WTC11 (cell line): Measurements from ENCODE around the gene HAGHL. TPM values are rescaled to one million over a fixed set of nuclear protein-coding genes. Genes with fewer than 3 reads are reported as not detected.

ENCODE experiments used
- ATAC-seq: fragments of 200-7000 bp; cut with Tn5 transposase; 2 replicates; pipeline ENCODE4 v1.10.0; 2021; ENCODE audit warnings: mild to moderate bottlenecking, moderate library complexity
- CTCF ChIA-PET: fragments of 300-600 bp; sonication (Branson Sonifier 250); formaldehyde crosslinking; loops from one replicate; lab custom pipeline; 2021; ENCODE audit warnings: antibody characterized with exemption; lab: Charles Lee
- POLR2A ChIA-PET: fragments of 350-600 bp; sonication (Branson Sonifier 250); formaldehyde crosslinking; loops from one replicate; lab custom pipeline; 2021; ENCODE audit warnings: antibody characterized with exemption; lab: Charles Lee
- DNase-seq: peaks from one replicate; pipeline ENCODE4 v3.0.0; 2021; ENCODE audit warnings: low spot score
- H3K27ac Mint-ChIP-seq: 2 replicates; pipeline ENCODE4 v1.8.0; 2021; ENCODE audit warnings: mixed read lengths
- H3K27me3 Mint-ChIP-seq: 2 replicates; pipeline ENCODE4 v1.8.0; 2021; ENCODE audit warnings: low read depth, mild to moderate bottlenecking, moderate library complexity, mixed read lengths
- H3K36me3 Mint-ChIP-seq: 2 replicates; pipeline ENCODE4 v1.8.0; 2021; ENCODE audit warnings: mixed read lengths
- H3K4me1 Mint-ChIP-seq: 2 replicates; pipeline ENCODE4 v1.8.0; 2022; ENCODE audit warnings: mixed read lengths
- H3K4me3 Mint-ChIP-seq: 2 replicates; pipeline ENCODE4 v1.8.0; 2021; ENCODE audit warnings: mild to moderate bottlenecking, moderate library complexity, mixed read lengths
- H3K9me3 Mint-ChIP-seq: 2 replicates; pipeline ENCODE4 v1.8.0; 2021; ENCODE audit warnings: mixed read lengths
- ATF1 ChIP-seq: sonication (generic); formaldehyde crosslinking; IDR thresholded peaks from 2 replicates; pipeline ENCODE4 v1.8.1; 2023; ENCODE audit warnings: mild to moderate bottlenecking, moderate library complexity, missing genetic modification reagents
- ELF4 ChIP-seq: sonication (generic); formaldehyde crosslinking; IDR thresholded peaks from 2 replicates; pipeline ENCODE4 v1.8.1; 2022; ENCODE audit warnings: low read depth, mild to moderate bottlenecking, moderate library complexity, missing genetic modification reagents
- EMX1 ChIP-seq: fragments of 250-450 bp; sonication (Bioruptor Pico); IDR thresholded peaks from 2 replicates; pipeline ENCODE4 v1.8.0; 2021; ENCODE audit warnings: mild to moderate bottlenecking
- FOXJ3 ChIP-seq: sonication (generic); formaldehyde crosslinking; IDR thresholded peaks from 2 replicates; pipeline ENCODE4 v1.9.0; 2021; ENCODE audit warnings: missing genetic modification reagents, mild to moderate bottlenecking, borderline replicate concordance
- FOXP1 ChIP-seq: sonication (generic); formaldehyde crosslinking; IDR thresholded peaks from 2 replicates; pipeline ENCODE4 v1.8.0; 2022; ENCODE audit warnings: missing genetic modification reagents, mild to moderate bottlenecking, moderate library complexity, borderline replicate concordance
- GABPB1 ChIP-seq: sonication (generic); formaldehyde crosslinking; IDR thresholded peaks from 2 replicates; pipeline ENCODE4 v1.8.1; 2023; ENCODE audit warnings: mild to moderate bottlenecking, missing genetic modification reagents
- GRHL2 ChIP-seq: fragments of 250-450 bp; sonication (Bioruptor Pico); IDR thresholded peaks from 2 replicates; pipeline ENCODE4 v1.8.0; 2022; ENCODE audit warnings: mild to moderate bottlenecking, moderate library complexity; ENCODE audit not compliant: insufficient replicate concordance, severe bottlenecking
- MXD4 ChIP-seq: fragments of 250-450 bp; sonication (Bioruptor Pico); IDR thresholded peaks from 2 replicates; pipeline ENCODE4 v1.8.0; 2021; ENCODE audit warnings: mild to moderate bottlenecking, moderate library complexity, borderline replicate concordance
- MYBL2 ChIP-seq: sonication (generic); formaldehyde crosslinking; IDR thresholded peaks from 2 replicates; pipeline ENCODE4 v1.8.1; 2023; ENCODE audit warnings: mild to moderate bottlenecking, moderate library complexity, missing genetic modification reagents
- NFATC4 ChIP-seq: fragments of 250-450 bp; sonication (Bioruptor Pico); IDR thresholded peaks from 2 replicates; pipeline ENCODE4 v1.9.0; 2021; ENCODE audit warnings: mild to moderate bottlenecking
- RORB ChIP-seq: fragments of 250-450 bp; sonication (Bioruptor Pico); IDR thresholded peaks from 2 replicates; pipeline ENCODE4 v1.9.0; 2021; ENCODE audit warnings: mild to moderate bottlenecking
- SMAD3 ChIP-seq: sonication (generic); formaldehyde crosslinking; IDR thresholded peaks from 2 replicates; pipeline ENCODE4 v1.8.0; 2022; ENCODE audit warnings: missing genetic modification reagents, mild to moderate bottlenecking, borderline replicate concordance
- TP53 ChIP-seq: sonication (generic); formaldehyde crosslinking; IDR thresholded peaks from 2 replicates; pipeline ENCODE4 v1.8.1; 2023; ENCODE audit warnings: mild to moderate bottlenecking, missing genetic modification reagents
- total RNA-seq: library from RNA; stranded (reverse); gene quantifications from 3 replicates; pipeline ENCODE4 v1.2.3, GENCODE V29; 2021
- TF ChIP-seq, protein P1 (sequence below): sonication (generic); formaldehyde crosslinking; conservative IDR thresholded peaks from 2 replicates; pipeline ENCODE4 v1.8.1; 2023; ENCODE audit warnings: mild to moderate bottlenecking, low read depth, missing genetic modification reagents, moderate library complexity
- TF ChIP-seq, protein P2 (sequence below): sonication (generic); formaldehyde crosslinking; IDR thresholded peaks from 2 replicates; pipeline ENCODE4 v1.8.0; 2022; ENCODE audit warnings: missing genetic modification reagents
- TF ChIP-seq, protein P3 (sequence below): fragments of 200-600 bp; IDR thresholded peaks from 2 replicates; pipeline ENCODE4 v1.8.0; 2022; ENCODE audit warnings: antibody characterized with exemption
- TF ChIP-seq, protein P4 (sequence below): fragments of 250-450 bp; sonication (Bioruptor Pico); IDR thresholded peaks from 2 replicates; pipeline ENCODE4 v1.9.0; 2021; ENCODE audit warnings: mild to moderate bottlenecking, borderline replicate concordance
- TF ChIP-seq, protein P5 (sequence below): sonication (generic); formaldehyde crosslinking; IDR thresholded peaks from 2 replicates; pipeline ENCODE4 v1.8.0; 2022; ENCODE audit warnings: mild to moderate bottlenecking, missing genetic modification reagents
- TF ChIP-seq, protein P6 (sequence below): sonication (generic); formaldehyde crosslinking; IDR thresholded peaks from 2 replicates; pipeline ENCODE4 v1.8.1; 2023; ENCODE audit warnings: mild to moderate bottlenecking, missing genetic modification reagents, moderate library complexity

Gene HAGHL
- total RNA-seq, 1 experiment from 2014 or later: 41.7 TPM

DNA sequence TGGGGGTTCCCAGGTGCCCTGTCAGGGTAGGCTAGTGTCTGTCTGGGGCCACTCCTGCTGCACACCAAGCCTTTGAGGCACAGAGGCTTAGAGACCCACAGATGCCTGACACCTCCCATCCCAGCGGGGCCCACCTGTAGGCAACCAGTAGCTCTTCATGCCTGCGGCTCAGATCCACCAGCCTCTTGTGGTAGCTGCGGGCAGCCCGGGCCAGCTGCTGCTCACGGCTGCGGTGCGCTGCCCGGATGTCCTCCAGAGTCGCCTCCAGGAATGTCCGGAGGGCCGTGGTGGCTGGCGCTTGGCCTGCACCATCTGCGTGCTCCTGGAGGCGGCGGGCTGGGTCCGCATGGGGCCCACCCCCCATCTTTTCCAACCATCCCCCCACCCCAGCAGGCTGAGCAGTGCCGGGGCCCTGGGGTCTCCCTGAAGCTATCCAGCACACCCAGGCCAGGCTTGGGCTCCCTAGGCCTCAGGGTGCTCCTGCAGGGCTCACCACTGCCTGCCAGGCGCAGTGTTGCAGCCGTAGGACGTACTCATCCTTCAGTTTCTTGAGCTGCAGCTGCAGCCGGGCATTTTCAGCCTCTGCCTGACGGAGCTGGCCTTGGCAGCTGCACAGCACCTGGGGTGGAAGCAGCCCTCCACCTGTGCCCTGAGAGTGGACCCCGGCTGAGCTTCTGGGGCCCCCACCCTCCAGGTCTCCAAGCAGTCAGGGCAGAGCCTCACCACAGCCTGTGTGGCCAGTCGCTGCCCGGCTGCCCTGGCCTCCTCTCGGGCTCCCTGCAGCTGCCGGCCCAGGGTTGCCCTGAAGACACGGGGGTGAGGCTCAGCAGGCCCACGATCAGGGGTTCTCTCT lies 2.5 kb upstream of the HAGHL start (continued):
- TF ChIP-seq, protein P1, sequence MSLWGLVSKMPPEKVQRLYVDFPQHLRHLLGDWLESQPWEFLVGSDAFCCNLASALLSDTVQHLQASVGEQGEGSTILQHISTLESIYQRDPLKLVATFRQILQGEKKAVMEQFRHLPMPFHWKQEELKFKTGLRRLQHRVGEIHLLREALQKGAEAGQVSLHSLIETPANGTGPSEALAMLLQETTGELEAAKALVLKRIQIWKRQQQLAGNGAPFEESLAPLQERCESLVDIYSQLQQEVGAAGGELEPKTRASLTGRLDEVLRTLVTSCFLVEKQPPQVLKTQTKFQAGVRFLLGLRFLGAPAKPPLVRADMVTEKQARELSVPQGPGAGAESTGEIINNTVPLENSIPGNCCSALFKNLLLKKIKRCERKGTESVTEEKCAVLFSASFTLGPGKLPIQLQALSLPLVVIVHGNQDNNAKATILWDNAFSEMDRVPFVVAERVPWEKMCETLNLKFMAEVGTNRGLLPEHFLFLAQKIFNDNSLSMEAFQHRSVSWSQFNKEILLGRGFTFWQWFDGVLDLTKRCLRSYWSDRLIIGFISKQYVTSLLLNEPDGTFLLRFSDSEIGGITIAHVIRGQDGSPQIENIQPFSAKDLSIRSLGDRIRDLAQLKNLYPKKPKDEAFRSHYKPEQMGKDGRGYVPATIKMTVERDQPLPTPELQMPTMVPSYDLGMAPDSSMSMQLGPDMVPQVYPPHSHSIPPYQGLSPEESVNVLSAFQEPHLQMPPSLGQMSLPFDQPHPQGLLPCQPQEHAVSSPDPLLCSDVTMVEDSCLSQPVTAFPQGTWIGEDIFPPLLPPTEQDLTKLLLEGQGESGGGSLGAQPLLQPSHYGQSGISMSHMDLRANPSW: no peak

DNA sequence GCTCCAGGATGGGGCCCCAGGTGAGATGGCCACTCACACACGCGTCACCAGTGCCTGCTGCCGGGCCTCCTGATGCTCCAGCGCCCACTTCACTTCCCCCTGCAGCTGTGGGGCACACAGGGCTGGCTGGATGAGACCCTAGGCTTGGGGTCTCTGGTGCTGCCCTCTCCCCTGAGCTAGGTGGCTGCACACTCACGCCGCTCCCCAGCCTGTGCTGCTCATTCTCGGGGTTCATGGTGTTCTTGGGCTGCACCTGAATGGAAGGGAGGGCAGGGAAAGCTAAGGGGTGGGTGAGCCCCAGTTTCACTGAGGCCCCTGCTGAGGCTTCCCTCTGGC lies 1.9 kb upstream of the HAGHL start:
- H3K4me1 Mint-ChIP-seq: peaks cover 2% of the 10 kb centered on the region
- ChIA-PET CTCF (interaction anchor here (1.8 to 6.9 kb wide), 2 partner anchors 11 to 15 kb away, joined by 8 to 90 read pairs; partner anchors contain the start of genes CIAO3 and METRN), POLR2A (interaction anchor here (0.6 to 1.1 kb wide), 2 partner anchors 9 to 14 kb away, joined by 3 to 5 read pairs; no protein-coding TSS in a partner anchor)
- no peaks in the 10 kb centered on the region; the same call in 1 of the 2 replicates for H3K36me3 Mint-ChIP-seq
- no peaks in the 10 kb centered on the region for H3K9me3 Mint-ChIP-seq
- no peak overlapping the region for H3K4me3 Mint-ChIP-seq
- no peak for DNase-seq
- peaks cover 2% of the 10 kb centered on the region; the same call in 1 of the 2 replicates for H3K27me3 Mint-ChIP-seq
- TF ChIP-seq EMX1 (CRISPR knock-in tag) (no peak), SMAD3 (CRISPR knock-in tag) (no peak), GRHL2 (CRISPR knock-in tag) (no peak), MYBL2 (CRISPR knock-in tag) (no peak), RORB (CRISPR knock-in tag) (no peak), TP53 (no peak), GABPB1 (no peak), FOXP1 (CRISPR knock-in tag) (no peak), ELF4 (CRISPR knock-in tag) (no peak), ATF1 (CRISPR knock-in tag) (no peak), FOXJ3 (CRISPR knock-in tag) (no peak), MXD4 (CRISPR knock-in tag) (no peak), NFATC4 (no peak)
- TF ChIP-seq, protein P2, sequence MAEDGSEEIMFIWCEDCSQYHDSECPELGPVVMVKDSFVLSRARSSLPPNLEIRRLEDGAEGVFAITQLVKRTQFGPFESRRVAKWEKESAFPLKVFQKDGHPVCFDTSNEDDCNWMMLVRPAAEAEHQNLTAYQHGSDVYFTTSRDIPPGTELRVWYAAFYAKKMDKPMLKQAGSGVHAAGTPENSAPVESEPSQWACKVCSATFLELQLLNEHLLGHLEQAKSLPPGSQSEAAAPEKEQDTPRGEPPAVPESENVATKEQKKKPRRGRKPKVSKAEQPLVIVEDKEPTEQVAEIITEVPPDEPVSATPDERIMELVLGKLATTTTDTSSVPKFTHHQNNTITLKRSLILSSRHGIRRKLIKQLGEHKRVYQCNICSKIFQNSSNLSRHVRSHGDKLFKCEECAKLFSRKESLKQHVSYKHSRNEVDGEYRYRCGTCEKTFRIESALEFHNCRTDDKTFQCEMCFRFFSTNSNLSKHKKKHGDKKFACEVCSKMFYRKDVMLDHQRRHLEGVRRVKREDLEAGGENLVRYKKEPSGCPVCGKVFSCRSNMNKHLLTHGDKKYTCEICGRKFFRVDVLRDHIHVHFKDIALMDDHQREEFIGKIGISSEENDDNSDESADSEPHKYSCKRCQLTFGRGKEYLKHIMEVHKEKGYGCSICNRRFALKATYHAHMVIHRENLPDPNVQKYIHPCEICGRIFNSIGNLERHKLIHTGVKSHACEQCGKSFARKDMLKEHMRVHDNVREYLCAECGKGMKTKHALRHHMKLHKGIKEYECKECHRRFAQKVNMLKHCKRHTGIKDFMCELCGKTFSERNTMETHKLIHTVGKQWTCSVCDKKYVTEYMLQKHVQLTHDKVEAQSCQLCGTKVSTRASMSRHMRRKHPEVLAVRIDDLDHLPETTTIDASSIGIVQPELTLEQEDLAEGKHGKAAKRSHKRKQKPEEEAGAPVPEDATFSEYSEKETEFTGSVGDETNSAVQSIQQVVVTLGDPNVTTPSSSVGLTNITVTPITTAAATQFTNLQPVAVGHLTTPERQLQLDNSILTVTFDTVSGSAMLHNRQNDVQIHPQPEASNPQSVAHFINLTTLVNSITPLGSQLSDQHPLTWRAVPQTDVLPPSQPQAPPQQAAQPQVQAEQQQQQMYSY (CRISPR knock-in tag): no peak
- TF ChIP-seq, protein P3, sequence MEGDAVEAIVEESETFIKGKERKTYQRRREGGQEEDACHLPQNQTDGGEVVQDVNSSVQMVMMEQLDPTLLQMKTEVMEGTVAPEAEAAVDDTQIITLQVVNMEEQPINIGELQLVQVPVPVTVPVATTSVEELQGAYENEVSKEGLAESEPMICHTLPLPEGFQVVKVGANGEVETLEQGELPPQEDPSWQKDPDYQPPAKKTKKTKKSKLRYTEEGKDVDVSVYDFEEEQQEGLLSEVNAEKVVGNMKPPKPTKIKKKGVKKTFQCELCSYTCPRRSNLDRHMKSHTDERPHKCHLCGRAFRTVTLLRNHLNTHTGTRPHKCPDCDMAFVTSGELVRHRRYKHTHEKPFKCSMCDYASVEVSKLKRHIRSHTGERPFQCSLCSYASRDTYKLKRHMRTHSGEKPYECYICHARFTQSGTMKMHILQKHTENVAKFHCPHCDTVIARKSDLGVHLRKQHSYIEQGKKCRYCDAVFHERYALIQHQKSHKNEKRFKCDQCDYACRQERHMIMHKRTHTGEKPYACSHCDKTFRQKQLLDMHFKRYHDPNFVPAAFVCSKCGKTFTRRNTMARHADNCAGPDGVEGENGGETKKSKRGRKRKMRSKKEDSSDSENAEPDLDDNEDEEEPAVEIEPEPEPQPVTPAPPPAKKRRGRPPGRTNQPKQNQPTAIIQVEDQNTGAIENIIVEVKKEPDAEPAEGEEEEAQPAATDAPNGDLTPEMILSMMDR: no peak
- TF ChIP-seq, protein P4, sequence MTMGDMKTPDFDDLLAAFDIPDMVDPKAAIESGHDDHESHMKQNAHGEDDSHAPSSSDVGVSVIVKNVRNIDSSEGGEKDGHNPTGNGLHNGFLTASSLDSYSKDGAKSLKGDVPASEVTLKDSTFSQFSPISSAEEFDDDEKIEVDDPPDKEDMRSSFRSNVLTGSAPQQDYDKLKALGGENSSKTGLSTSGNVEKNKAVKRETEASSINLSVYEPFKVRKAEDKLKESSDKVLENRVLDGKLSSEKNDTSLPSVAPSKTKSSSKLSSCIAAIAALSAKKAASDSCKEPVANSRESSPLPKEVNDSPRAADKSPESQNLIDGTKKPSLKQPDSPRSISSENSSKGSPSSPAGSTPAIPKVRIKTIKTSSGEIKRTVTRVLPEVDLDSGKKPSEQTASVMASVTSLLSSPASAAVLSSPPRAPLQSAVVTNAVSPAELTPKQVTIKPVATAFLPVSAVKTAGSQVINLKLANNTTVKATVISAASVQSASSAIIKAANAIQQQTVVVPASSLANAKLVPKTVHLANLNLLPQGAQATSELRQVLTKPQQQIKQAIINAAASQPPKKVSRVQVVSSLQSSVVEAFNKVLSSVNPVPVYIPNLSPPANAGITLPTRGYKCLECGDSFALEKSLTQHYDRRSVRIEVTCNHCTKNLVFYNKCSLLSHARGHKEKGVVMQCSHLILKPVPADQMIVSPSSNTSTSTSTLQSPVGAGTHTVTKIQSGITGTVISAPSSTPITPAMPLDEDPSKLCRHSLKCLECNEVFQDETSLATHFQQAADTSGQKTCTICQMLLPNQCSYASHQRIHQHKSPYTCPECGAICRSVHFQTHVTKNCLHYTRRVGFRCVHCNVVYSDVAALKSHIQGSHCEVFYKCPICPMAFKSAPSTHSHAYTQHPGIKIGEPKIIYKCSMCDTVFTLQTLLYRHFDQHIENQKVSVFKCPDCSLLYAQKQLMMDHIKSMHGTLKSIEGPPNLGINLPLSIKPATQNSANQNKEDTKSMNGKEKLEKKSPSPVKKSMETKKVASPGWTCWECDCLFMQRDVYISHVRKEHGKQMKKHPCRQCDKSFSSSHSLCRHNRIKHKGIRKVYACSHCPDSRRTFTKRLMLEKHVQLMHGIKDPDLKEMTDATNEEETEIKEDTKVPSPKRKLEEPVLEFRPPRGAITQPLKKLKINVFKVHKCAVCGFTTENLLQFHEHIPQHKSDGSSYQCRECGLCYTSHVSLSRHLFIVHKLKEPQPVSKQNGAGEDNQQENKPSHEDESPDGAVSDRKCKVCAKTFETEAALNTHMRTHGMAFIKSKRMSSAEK: no peak
- TF ChIP-seq, protein P5, sequence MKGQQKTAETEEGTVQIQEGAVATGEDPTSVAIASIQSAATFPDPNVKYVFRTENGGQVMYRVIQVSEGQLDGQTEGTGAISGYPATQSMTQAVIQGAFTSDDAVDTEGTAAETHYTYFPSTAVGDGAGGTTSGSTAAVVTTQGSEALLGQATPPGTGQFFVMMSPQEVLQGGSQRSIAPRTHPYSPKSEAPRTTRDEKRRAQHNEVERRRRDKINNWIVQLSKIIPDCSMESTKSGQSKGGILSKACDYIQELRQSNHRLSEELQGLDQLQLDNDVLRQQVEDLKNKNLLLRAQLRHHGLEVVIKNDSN (CRISPR knock-in tag): no peak
- TF ChIP-seq, protein P6, sequence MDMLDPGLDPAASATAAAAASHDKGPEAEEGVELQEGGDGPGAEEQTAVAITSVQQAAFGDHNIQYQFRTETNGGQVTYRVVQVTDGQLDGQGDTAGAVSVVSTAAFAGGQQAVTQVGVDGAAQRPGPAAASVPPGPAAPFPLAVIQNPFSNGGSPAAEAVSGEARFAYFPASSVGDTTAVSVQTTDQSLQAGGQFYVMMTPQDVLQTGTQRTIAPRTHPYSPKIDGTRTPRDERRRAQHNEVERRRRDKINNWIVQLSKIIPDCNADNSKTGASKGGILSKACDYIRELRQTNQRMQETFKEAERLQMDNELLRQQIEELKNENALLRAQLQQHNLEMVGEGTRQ (CRISPR knock-in tag): no peak
- no peak overlapping the region for H3K27ac Mint-ChIP-seq
- no peak for ATAC-seq
